Skeletal muscle satellite cell (primary cell): Measurements from ENCODE around the gene HECTD4.

Source experiments
- H3K27me3 ChIP-seq: 2 replicates; pipeline ENCODE4 v1.7.0; 2013; ENCODE audit warnings: low read length; ENCODE audit not compliant: control insufficient read depth, insufficient read depth
- H3K36me3 ChIP-seq: 2 replicates; pipeline ENCODE4 v1.7.0; 2013; ENCODE audit warnings: mild to moderate bottlenecking, control low read depth, low read length; ENCODE audit not compliant: insufficient read depth
- H3K4me1 ChIP-seq: 2 replicates; pipeline ENCODE4 v1.7.0; 2013; ENCODE audit warnings: low read length; ENCODE audit not compliant: control insufficient read depth, insufficient read depth
- H3K4me2 ChIP-seq: 2 replicates; pipeline ENCODE4 v1.7.0; 2013; ENCODE audit warnings: mild to moderate bottlenecking, low read length
- H3K4me3 ChIP-seq: 2 replicates; pipeline ENCODE4 v1.7.0; 2013; ENCODE audit warnings: low read length
- H3K9ac ChIP-seq: 2 replicates; pipeline ENCODE4 v1.7.0; 2013; ENCODE audit warnings: mild to moderate bottlenecking, low read depth, low read length, moderate library complexity
- H3K9me3 ChIP-seq: replicated peaks from 2 replicates; pipeline ENCODE4 v1.7.0; 2013; ENCODE audit warnings: mild to moderate bottlenecking, control low read depth, low read length

The HECTD4 gene

DNA sequence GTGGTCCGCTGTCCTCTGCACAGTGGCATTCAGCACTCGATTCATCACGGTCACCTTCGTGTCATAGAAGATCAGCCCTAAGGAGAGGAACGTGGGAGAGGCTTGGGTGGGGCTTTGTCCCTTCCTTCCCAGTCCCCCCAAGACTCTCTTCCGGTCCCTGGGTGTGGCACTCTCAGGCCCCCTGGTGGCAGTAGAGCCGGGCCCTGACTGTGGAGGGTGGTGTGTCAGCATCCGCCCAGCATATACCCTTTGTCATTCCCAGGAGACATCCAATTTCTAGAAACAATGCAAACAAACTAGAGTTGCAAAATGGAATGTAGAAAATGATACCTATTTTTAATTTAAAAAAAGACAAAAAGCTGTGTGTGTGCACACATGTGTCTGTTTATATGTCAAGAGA, 211.9 kb downstream of the HECTD4 start:
- Histone ChIP-seq H3K9ac (no peak overlapping the region), H3K4me2 (no peak overlapping the region), H3K4me1 (no peaks in the 10 kb centered on the region), H3K4me3 (no peak overlapping the region), H3K9me3 (no peaks in the 10 kb centered on the region), H3K36me3 (peaks cover 24% of the 10 kb centered on the region), H3K27me3 (no peaks in the 10 kb centered on the region)

DNA sequence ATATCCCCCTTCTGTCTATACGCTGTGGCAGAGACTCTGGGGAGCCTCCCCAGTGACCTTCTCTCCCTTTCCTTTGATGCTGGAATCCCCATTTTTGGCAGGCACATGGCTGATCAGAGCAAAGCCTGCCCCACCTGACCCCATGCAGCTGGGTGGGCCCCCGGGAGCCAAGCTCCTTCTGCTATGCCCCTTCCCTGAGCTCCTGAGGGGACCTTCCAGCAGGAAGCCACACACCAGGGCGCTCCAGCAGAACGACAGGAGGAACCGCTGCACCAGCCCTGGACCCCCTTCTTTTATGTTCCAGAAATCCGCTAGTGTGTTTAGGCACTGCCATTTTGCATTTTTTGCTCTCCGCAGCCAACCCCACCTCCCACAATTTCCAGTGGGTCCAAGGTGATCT, 212.3 kb downstream of the HECTD4 start:
- no peak overlapping the region for H3K4me2 ChIP-seq
- H3K4me3 ChIP-seq, result no peak overlapping the region
- no peak overlapping the region for H3K9ac ChIP-seq
- H3K4me1 ChIP-seq, result no peaks in the 10 kb centered on the region
- H3K9me3 ChIP-seq, result no peaks in the 10 kb centered on the region
- H3K27me3 ChIP-seq, result no peaks in the 10 kb centered on the region
- peaks cover 20% of the 10 kb centered on the region for H3K36me3 ChIP-seq

DNA sequence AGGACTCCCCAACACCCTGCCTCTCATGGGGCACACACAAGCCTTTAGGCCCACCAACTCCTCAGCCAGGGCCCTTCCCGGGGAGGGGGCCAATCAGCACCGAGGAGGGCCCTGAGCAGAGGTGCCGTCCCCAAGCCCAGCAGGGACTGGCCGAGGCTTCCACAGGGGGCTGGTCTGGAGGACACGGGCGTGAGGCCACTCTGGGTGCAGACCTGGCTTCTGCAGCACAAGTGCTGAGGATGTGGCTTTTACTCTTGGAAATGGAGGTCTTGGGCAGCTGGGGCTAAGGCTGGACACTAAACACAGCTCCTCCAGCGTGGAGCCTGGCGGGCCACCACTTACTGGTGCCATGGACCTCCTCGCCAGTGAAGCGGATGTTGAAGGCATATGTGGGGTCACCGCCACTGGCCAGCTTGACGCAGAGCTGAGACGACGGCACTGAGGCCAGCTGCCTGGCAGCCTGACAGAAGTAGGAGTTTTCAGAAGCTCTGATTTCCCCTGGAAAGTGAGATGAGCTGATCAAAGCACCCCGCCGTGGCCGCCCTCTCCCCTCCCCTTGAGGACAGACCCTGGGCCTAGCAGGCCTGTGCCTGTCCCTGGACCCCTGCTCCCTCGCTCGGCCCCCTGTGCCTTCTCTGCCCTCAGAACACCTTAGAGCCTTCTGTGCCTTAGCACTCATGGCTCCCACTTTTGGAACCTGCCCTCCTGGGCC, 212.9 kb downstream of the HECTD4 start:
- H3K4me3 ChIP-seq, result no peak overlapping the region
- peaks cover 16% of the 10 kb centered on the region for H3K36me3 ChIP-seq
- H3K4me2 ChIP-seq, result no peak overlapping the region
- H3K27me3 ChIP-seq, result no peaks in the 10 kb centered on the region
- H3K4me1 ChIP-seq, result no peaks in the 10 kb centered on the region
- H3K9me3 ChIP-seq, result no peaks in the 10 kb centered on the region
- H3K9ac ChIP-seq, result no peak overlapping the region

DNA sequence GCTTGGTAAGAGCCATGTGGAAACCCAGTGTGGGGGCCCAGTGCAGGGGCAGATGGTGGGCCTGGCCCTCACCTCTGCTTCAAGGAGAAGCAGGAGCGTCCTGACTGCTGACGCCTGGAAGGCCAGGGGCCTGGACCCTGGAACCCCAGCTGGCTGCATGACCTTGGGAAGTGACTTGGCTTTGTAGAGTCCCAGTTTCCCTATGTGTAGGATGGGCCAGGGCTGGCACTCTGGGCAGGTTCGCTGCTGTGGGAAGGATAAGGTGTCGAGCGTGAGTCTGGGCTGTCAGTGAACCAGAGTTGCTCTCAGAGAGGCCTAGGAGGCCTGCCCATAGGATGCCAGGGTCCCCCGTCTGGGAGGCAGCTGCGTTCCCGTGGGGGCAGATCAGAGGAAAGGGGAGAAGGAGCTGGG, 213.7 kb downstream of the HECTD4 start:
- Histone ChIP-seq H3K9ac (no peak overlapping the region), H3K36me3 (peaks cover 19% of the 10 kb centered on the region), H3K4me2 (no peak overlapping the region), H3K4me3 (no peak overlapping the region), H3K27me3 (no peaks in the 10 kb centered on the region), H3K4me1 (no peaks in the 10 kb centered on the region), H3K9me3 (no peaks in the 10 kb centered on the region)

DNA sequence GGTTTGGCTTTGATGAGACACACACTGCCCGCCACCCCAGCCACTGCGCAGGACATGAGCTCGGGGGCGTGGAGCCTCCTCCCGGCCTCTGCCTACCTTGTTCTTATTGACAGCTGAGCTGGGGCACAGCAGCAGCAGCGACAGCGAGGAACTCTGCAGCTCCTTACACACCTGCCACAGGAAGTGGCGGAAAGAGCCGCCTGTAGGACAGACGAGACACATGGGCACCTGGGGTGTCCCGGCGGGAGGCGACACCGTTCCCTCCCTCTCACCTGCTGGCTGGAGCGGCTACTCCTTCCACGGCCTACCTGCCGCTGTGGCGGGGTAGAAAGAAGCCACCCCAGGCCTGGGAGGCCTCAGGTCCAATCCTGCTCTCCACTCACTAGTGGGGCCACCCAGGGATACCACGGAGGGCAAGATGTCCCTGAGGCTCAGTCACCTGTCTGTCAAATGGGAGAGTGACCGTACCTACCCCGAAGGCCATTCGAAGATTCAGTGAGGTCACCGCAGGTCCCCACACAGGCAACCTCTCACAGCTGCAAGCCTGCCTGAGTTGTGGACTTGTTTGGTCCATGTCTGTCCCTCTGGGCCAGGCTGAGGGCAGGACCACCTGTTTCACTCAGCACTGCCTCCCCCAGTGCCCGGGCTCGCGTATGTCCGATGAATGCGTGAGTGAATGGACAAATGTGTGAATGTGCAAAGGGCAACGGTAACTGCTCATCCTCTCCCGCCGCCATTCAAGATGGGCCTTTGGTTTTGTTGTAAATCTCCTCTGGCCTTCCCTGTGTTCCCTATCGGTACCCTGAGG, 214.3 kb downstream of the HECTD4 start:
- Histone ChIP-seq H3K27me3 (no peaks in the 10 kb centered on the region), H3K4me2 (no peak overlapping the region), H3K4me1 (no peaks in the 10 kb centered on the region), H3K36me3 (peaks cover 19% of the 10 kb centered on the region), H3K4me3 (no peak overlapping the region), H3K9ac (no peak overlapping the region), H3K9me3 (no peaks in the 10 kb centered on the region)

DNA sequence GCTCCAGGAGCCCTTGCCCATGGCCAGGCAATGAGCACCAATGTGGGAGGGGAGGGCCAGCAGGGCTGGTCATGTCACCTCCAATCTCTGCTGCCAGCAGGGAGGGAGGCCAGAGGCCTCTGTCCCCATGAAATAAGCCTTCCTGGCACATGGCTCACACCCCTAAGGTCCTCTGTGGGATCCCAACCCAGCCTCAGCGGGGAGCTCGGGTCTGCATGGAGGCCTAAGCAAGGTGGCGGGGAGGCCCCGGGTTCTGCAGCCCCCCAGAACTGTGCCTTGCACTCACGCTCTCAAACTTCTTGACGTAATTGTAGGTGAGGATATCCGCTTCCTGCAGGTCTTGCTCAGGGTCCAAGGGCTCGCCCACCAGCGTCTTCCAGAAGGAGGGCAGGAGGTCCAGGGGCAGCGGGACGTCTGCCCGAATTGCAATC, 215.2 kb downstream of the HECTD4 start:
- peaks cover 19% of the 10 kb centered on the region for H3K36me3 ChIP-seq
- H3K4me3 ChIP-seq, result no peak overlapping the region
- H3K4me2 ChIP-seq, result no peak overlapping the region
- H3K9ac ChIP-seq, result no peak overlapping the region
- H3K27me3 ChIP-seq, result no peaks in the 10 kb centered on the region
- no peaks in the 10 kb centered on the region for H3K4me1 ChIP-seq
- H3K9me3 ChIP-seq, result no peaks in the 10 kb centered on the region

DNA sequence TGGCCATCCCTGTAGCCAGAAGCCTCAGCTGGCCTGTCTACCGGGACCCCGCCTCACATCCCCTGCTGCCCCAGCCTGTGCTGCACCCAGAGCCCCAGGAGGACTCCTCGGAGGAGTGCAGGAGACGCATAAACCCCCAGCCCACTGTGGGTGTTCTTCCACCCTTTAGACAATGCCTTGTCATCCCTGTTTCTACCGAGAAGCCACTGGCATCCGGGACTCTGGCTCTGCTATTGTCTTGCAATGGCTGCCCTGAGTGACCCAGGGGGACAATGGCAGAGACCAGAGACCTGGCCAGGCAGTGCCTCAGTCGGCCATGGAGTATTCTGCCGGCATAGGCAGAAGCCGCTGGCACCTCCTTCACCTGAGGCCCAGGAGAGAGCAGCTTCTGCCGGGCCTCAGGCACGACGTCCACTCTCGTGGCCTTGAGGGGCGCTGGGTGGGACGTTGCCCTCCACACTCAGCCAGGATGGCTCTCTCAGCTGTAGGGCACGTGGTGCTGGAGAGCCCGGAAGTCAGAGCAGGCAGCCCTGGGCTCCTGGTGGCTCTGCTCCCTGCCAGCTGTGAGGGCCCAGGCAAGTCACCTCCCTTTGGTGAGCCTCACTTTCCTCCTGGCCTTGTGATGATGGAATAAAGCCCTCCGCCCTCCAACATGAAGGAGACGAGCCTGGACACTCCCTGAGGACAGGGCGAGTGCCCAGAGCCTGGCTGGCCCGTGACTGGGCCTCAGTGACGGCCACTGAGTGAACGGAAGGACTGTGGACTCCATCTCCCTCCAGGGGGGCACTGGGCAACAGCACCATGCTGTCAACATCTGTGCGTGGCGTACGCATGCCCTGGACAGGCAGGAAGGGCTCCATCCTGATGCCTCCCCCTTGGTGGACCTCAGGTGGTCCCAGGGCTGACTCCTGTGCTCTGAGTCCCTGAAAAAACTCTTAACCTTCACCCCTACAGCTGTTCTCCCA, 215.9 kb downstream of the HECTD4 start:
- no peak overlapping the region for H3K4me2 ChIP-seq
- H3K9ac ChIP-seq, result no peak overlapping the region
- H3K9me3 ChIP-seq, result no peaks in the 10 kb centered on the region
- peaks cover 24% of the 10 kb centered on the region for H3K36me3 ChIP-seq
- no peaks in the 10 kb centered on the region for H3K4me1 ChIP-seq
- H3K4me3 ChIP-seq, result no peak overlapping the region
- H3K27me3 ChIP-seq, result no peaks in the 10 kb centered on the region

DNA sequence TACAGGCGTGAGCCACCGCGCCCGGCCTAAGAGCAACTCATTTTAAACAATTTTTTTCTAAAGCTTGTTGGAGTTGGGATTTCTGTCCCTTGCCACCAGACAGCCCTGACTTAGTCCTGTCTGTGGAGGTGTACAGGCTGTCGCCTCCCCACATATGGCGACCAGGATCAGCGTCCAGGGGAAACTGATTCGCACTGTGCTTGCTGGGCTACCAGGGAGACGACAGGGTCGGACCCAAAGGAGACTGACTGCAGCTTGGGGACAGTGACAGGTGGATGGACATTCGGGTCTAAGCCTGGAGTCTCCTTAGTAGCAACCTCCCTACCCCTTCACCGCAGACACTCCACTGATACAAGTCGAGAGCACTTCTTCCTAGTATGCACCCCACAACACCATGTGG, 216.6 kb downstream of the HECTD4 start:
- no peaks in the 10 kb centered on the region for H3K4me1 ChIP-seq
- no peak overlapping the region for H3K4me3 ChIP-seq
- H3K27me3 ChIP-seq, result no peaks in the 10 kb centered on the region
- H3K36me3 ChIP-seq, result peaks cover 19% of the 10 kb centered on the region
- no peak overlapping the region for H3K9ac ChIP-seq
- H3K4me2 ChIP-seq, result no peak overlapping the region
- H3K9me3 ChIP-seq, result no peaks in the 10 kb centered on the region

DNA sequence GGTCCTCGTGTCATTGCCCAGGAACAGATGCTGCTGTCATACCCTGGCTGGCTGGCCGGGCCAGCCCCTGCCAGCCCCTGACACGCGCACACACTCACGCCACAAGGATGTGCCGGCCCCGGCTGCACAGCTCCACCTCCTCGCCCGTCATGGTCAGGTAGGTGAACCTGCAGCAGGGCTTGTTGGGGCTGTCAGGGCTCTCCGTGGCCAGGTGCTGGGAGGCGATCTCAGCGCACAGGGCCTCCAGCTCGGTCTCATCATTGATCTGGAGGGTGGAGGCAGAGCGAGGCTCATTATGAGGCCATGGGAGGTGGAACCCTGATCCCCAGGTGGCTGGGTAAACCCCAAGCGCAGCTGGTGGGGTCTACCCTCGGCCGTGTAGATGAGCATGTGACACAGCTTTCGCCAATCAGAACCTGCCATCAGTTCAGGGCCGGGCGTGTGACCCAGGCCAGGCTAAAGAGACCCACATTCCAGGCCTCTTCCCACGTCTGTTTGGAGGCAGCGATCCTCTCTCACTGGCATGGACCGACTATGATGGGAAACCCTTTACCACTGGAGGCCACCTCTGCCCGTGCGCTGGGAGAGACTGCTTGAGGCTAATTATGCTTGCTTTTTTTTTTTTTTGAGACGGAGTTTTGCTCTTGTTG, 218.1 kb downstream of the HECTD4 start:
- Histone ChIP-seq H3K36me3 (peaks cover 30% of the 10 kb centered on the region), H3K27me3 (no peaks in the 10 kb centered on the region), H3K4me2 (no peak overlapping the region)

DNA sequence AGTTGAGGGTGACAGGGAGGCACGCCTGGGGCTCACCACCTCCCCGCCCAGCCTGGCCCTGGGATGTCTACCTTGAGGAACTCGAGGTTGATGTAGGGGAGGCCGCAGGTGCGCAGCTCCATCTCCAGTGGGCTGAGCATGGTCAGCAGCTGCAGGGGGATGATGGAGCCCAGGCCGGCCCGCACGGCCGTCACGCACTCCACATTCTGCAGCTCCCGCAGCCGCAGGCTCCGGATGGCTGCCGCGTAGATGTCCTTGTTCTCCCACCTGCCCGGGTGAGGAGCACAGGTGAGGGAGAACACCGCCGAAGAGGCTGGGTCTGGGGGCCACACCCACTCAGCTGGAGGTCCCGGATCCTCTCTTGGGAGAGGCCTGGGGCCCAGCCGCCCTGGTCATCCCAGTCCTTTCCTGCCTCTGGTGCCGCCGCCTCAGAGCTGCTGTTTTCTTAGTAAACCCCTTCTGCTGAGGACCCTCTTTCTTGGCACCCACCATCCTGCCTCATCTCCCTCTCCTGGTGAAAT, 218.7 kb downstream of the HECTD4 start:
- Histone ChIP-seq H3K27me3 (no peaks in the 10 kb centered on the region), H3K4me1 (no peaks in the 10 kb centered on the region), H3K4me2 (no peak overlapping the region), H3K9me3 (no peaks in the 10 kb centered on the region), H3K4me3 (no peak overlapping the region), H3K9ac (no peak overlapping the region), H3K36me3 (peaks cover 33% of the 10 kb centered on the region)

More for the DNA sequence above, 218.1 kb downstream of the HECTD4 start:
- Histone ChIP-seq H3K9me3 (no peaks in the 10 kb centered on the region), H3K4me1 (no peaks in the 10 kb centered on the region), H3K9ac (no peak overlapping the region), H3K4me3 (no peak overlapping the region)
